NCI-H1930 (cell line): ENCODE data around the gene LRP2.

Experiments
- DNase-seq, 2 experiments: peaks; one replicate each; lab custom pipeline; 2025; lab: John Stamatoyannopoulos, UW

The LRP2 gene

GRCh38 chr2:169091256-169091655 lies 271.1 kb downstream of the LRP2 start:
- DNase-seq: no peak

GRCh38 chr2:169090133-169090820 lies 272.1 kb downstream of the LRP2 start:
- no peak for DNase-seq

- no peak for DNase-seq
Observed at GRCh38 chr2:169089182-169089581, 273.2 kb downstream of the LRP2 start.

- DNase-seq: no peak
Observed at GRCh38 chr2:169087757-169088379, 274.5 kb downstream of the LRP2 start.

GRCh38 chr2:169086893-169087467 lies 275.4 kb downstream of the LRP2 start:
- DNase-seq: no peak

- DNase-seq: no peak
Observed at GRCh38 chr2:169082995-169083394, 279.3 kb downstream of the LRP2 start.

GRCh38 chr2:169081551-169081950 lies 280.8 kb downstream of the LRP2 start:
- DNase-seq: no peak

GRCh38 chr2:169080250-169081069 lies 281.9 kb downstream of the LRP2 start:
- no peak for DNase-seq

- no peak for DNase-seq
Observed at GRCh38 chr2:169077674-169078240, 284.6 kb downstream of the LRP2 start.
